NCI-H510A treated with DMSO at 0.1 percent for 48 hours (cell line): ENCODE measurements around the gene SLX1B.
"Not testable (repeated sequence)": the region's sequence is repeated elsewhere in the genome, so short reads cannot be mapped to it uniquely, and the experiment has no call there.

Source experiments
- DNase-seq: peaks from one replicate; lab custom pipeline; 2025; lab: John Stamatoyannopoulos, UW

Gene SLX1B

GRCh38 chr16:29454269-29454668, at the start of gene SLX1B, which contains the start of gene BOLA2:
Gene SLX1B, plus strand, starts transcription at chr16:29454533.
Gene BOLA2, minus strand, starts transcription at chr16:29454351. Its CDS starts 98 bp downstream, at chr16:29454253.
- not testable (repeated sequence) for DNase-seq

GRCh38 chr16:29405249-29405648, 49.1 kb upstream of the SLX1B start:
- DNase-seq = not testable (repeated sequence)

DNA sequence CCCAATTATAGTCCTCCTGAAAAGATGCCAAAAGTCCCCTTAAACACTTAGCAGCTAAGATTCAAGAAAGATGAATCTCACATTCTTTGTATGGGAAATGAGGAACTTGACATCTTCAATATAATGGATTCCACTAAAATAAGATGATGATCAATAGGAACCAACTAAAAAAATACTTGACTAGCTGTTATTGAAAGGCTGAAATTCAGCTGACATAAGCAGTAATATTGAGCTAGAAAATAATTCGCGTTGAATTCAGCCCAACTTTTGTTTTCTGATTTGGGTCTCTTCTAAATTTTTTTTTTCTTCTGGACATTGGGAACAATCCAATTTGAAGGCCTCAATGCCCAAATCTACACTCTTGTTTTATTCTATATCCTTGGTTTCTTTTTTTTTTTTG, 30.7 kb upstream of the SLX1B start:
- DNase-seq = not testable (repeated sequence)

GRCh38 chr16:29425390-29425789, 28.9 kb upstream of the SLX1B start:
- DNase-seq = not testable (repeated sequence)

GRCh38 chr16:29453754-29454153, 579 bp upstream of the SLX1B start:
- DNase-seq = not testable (repeated sequence)

- not testable (repeated sequence) for DNase-seq
Measured at GRCh38 chr16:29454828-29455227, 495 bp downstream of the SLX1B start.

DNA sequence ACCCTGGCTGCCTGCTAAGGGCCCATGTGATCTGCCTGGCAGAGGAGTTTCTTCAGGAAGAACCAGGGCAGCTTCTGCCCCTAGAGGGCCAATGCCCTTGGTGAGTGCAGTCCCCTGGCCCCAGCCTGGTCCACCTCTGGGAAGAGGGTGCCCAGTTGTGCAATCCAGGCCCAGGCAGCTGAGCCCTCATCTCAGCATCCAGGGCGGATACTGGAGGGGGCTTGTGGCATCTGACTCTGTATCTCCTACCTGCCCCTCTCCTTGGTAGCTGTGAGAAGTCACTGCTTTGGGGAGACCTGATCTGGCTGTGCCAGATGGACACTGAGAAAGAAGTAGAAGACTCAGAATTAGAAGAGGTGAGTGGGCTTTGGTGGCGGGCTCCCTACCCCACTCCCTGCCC, 3.3 kb downstream of the SLX1B start:
- not testable (repeated sequence) for DNase-seq

GRCh38 chr16:29459706-29460646, 5.6 kb downstream of the SLX1B start, which contains the start of gene SULT1A4:
Gene SULT1A4, plus strand, starts transcription at chr16:29459913. Its CDS starts 1,473 bp downstream, at chr16:29461386.
- DNase-seq = not testable (repeated sequence)

GRCh38 chr16:29460647-29461030, 6.3 kb downstream of the SLX1B start:
- DNase-seq = not testable (repeated sequence)

GRCh38 chr16:29465985-29466824, 11.9 kb downstream of the SLX1B start:
- not testable (repeated sequence) for DNase-seq

DNA sequence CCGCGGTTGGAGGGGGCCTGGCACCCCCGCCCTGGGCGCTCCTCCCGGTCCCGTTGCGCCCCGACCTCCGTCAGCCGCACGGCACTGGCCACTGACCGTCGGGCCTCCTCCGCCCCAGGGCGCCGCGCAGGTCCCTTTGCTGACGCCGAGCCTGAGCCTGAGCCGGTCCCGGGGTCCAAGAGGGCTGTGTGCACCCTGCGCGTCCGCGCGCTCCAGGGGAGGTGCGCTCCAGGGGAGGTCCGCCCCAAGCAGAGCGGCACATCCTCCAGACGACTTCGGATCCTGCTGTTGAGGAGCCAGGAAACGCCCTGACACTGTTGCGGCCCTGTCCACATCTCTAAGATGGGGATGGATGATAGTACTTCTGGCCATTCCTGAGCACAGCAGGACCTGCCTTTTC, 12.6 kb downstream of the SLX1B start:
- not testable (repeated sequence) for DNase-seq

- DNase-seq = not testable (repeated sequence)
Measured at GRCh38 chr16:29467654-29468366, 13.5 kb downstream of the SLX1B start.

GRCh38 chr16:29469660-29470059, 15.3 kb downstream of the SLX1B start:
- DNase-seq = not testable (repeated sequence)

DNA sequence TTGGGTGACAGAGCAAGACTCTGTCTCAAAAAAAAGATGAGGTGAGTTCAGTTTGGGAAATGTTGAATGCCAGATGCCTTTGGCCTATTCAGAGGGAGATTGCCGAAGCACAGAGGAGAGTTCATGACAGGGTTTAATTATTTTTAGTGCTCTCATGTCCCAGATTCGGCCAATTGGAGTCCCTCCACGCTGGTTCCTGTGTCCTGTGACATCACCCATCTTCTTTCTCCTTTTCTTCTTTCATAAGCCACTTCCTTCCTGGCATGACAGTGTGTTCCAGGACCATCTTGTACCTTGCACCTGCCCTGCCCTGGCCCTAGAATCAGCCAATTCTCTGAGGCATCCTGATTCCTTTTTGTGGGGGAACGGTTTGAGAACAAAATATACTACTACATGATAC, 17.7 kb downstream of the SLX1B start:
- not testable (repeated sequence) for DNase-seq

GRCh38 chr16:29482276-29482675, 27.9 kb downstream of the SLX1B start:
- not testable (repeated sequence) for DNase-seq

DNA sequence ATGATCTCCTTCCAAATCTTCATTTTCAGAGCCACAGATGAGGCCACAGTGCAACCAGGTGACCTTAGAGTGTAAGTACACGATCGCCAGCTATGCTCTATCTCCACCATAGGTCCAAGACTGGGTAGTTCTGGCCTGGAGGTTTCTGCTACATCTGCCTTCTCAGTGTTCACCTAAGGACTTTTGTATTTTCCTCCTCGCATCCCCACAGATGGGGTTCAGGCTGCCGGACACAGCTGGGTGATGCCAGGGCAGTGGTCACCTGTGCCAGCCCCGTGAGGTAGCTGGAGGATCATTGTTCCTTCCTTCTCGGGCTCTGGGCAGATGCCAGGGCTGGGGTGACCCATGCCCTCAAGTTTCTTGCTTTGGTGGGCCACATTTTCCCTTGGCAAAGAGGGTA, 52.0 kb downstream of the SLX1B start, which contains the start of gene NPIPB12:
TSS of gene NPIPB12 (minus strand) at position 101 of the 400 bp plus-strand sequence.
- DNase-seq = not testable (repeated sequence)
